CD4-positive, alpha-beta T cell (primary cell): Measurements from ENCODE around the gene FBL. TPM values are rescaled to one million over a fixed set of nuclear protein-coding genes. Genes with fewer than 3 reads are reported as not detected.

Experiments
- ATAC-seq: fragments of 200-7000 bp; cut with Tn5 transposase; one replicate; pipeline ENCODE4 v1.10.0; 2022; ENCODE audit warnings: mild to moderate bottlenecking; ENCODE audit not compliant: poor library complexity
- CTCF ChIA-PET: fragments of 350-600 bp; sonication (Branson Sonifier 250); formaldehyde crosslinking; loops from one replicate; lab custom pipeline; 2021; ENCODE audit warnings: antibody characterized with exemption, inconsistent platforms; lab: Charles Lee
- POLR2A ChIA-PET: fragments of 350-600 bp; sonication (Branson Sonifier 250); formaldehyde crosslinking; loops from one replicate; lab custom pipeline; 2021; ENCODE audit warnings: antibody characterized with exemption, inconsistent platforms; lab: Charles Lee
- DNase-seq, 14 experiments: peaks; one replicate each; pipeline ENCODE4 v3.0.0-alpha.2; 2013 to 2020; ENCODE audit warnings: mixed read lengths in 2 of 14
- H3K27ac ChIP-seq, 2 donors: one replicate each; pipeline versions ENCODE4 v1.5.1 to v1.7.0; 2013; ENCODE audit warnings: low read length in 2 of 2, low read depth in 1 of 2, mild to moderate bottlenecking in 1 of 2
- H3K27me3 ChIP-seq, 2 experiments: 1 replicate in 1 of 2; 2 replicates in 1 of 2; pipeline versions ENCODE4 v1.6.1 to v1.7.0; 2013; ENCODE audit warnings: low read length in 2 of 2, control low read depth in 1 of 2, mild to moderate bottlenecking in 1 of 2, moderate library complexity in 1 of 2; ENCODE audit not compliant: insufficient read depth in 2 of 2, control insufficient read depth in 1 of 2
- H3K36me3 ChIP-seq: one replicate; pipeline ENCODE4 v1.6.1; 2013; ENCODE audit warnings: low read length, control low read depth; ENCODE audit not compliant: insufficient read depth
- H3K4me1 ChIP-seq: one replicate; pipeline ENCODE4 v1.6.1; 2013; ENCODE audit warnings: low read length, control low read depth; ENCODE audit not compliant: insufficient read depth
- H3K4me3 ChIP-seq: one replicate; pipeline ENCODE4 v1.5.1; 2013; ENCODE audit warnings: mild to moderate bottlenecking, low read length, moderate library complexity
- H3K9me3 ChIP-seq, 2 experiments: 1 replicate in 1 of 2; 2 replicates in 1 of 2; pipeline versions ENCODE4 v1.6.1 to v1.7.0; 2013; ENCODE audit warnings: low read length in 2 of 2, mild to moderate bottlenecking in 2 of 2, control low read depth in 1 of 2, moderate library complexity in 1 of 2; ENCODE audit not compliant: control insufficient read depth in 1 of 2, insufficient read depth in 1 of 2
- H3K27ac Mint-ChIP-seq: one replicate; pipeline ENCODE4 v1.8.0; 2020; ENCODE audit warnings: mixed read lengths
- H3K27me3 Mint-ChIP-seq: one replicate; pipeline ENCODE4 v1.8.0; 2021; ENCODE audit warnings: mixed read lengths
- H3K36me3 Mint-ChIP-seq: one replicate; pipeline ENCODE4 v1.8.0; 2021; ENCODE audit warnings: low read depth, mixed read lengths
- H3K4me1 Mint-ChIP-seq: one replicate; pipeline ENCODE4 v1.8.0; 2021; ENCODE audit warnings: low read depth, mixed read lengths
- H3K4me3 Mint-ChIP-seq: one replicate; pipeline ENCODE4 v1.8.0; 2020; ENCODE audit warnings: mild to moderate bottlenecking, mixed read lengths
- H3K9me3 Mint-ChIP-seq: one replicate; pipeline ENCODE4 v1.8.0; 2020; ENCODE audit warnings: mixed read lengths
- CTCF ChIP-seq: fragments of 200-600 bp; IDR thresholded peaks from one replicate; pipeline ENCODE4 v1.8.0; 2022; ENCODE audit warnings: antibody characterized with exemption, mild to moderate bottlenecking
- intact Hi-C, 2 experiments: fragments of 100-400 bp; cut with DNase I in 1 of 2; cut with micrococcal nuclease in 1 of 2; formaldehyde crosslinking; loops; one replicate each; pipeline versions ENCODE4 v1.15.1 to v1.9.0; 2023 to 2025; cut with DNase I, micrococcal nuclease
- total RNA-seq, 174 experiments: library from RNA in 2 of 174; stranded (reverse) in 2 of 174; gene quantifications; one replicate each; pipeline ENCODE4 v1.2.3 and lab custom pipeline; 2021 to 2026

Gene FBL
- total RNA-seq, 2 experiments from 2014 or later, result 267 to 287 TPM

- no peak for TF ChIP-seq CTCF
- no peaks in the 10 kb centered on the region for H3K9me3 Mint-ChIP-seq
- ChIA-PET POLR2A (interaction anchor here (0.9 to 1.7 kb wide), 14 partner anchors 8 to 1431 kb away, joined by 3 to 44 read pairs (median 6); partner anchors contain the start of genes AKT2, FBL, GMFG and HNRNPUL1), CTCF (interaction anchor here (1.4 kb wide), 1 partner anchor 11 kb away, joined by 8 read pairs; no protein-coding TSS in a partner anchor)
- H3K4me3 Mint-ChIP-seq, result peak overlapping the region; percentile 75
- no peaks in the 10 kb centered on the region for H3K27me3 ChIP-seq
- peaks cover 20% of the 10 kb centered on the region for H3K4me1 Mint-ChIP-seq
- peaks cover 68% of the 10 kb centered on the region for H3K36me3 ChIP-seq
- peak overlapping the region; percentile 88 for H3K4me3 ChIP-seq
- H3K27ac Mint-ChIP-seq, result peak overlapping the region; percentile 68
- no peak for DNase-seq
- no peaks in the 10 kb centered on the region for H3K9me3 ChIP-seq
- peaks cover 34% of the 10 kb centered on the region for H3K4me1 ChIP-seq
- intact Hi-C loops, result loop anchor here (1.0 to 10.0 kb wide), 4 partner anchors 9 to 592 kb away; partner anchors contain the start of genes PSMC4 (in 1 of the 2), RPS16 (in 1 of the 2) and SERTAD1 (in 1 of the 2)
- no peak for ATAC-seq
- peak overlapping the region; percentile 96 to 99 for H3K27ac ChIP-seq
- no peaks in the 10 kb centered on the region for H3K27me3 Mint-ChIP-seq
- peaks cover 72% of the 10 kb centered on the region for H3K36me3 Mint-ChIP-seq
These were observed 13.1 kb downstream of the FBL start for GRCh38 chr19:39833160-39833463.

GRCh38 chr19:39832341-39833083 lies 13.7 kb downstream of the FBL start:
- intact Hi-C loops, result loop anchor here (1.0 to 10.0 kb wide), 4 partner anchors 8 to 592 kb away; partner anchors contain the start of genes PSMC4 (in 1 of the 2), RPS16 (in 1 of the 2) and SERTAD1 (in 1 of the 2)
- ATAC-seq (no peak), DNase-seq (peak in 2 of 14 experiments; percentile 62 to 68)
- no peak for TF ChIP-seq CTCF
- ChIA-PET CTCF (no interaction called here), POLR2A (interaction anchor here (1.2 to 1.5 kb wide), 4 partner anchors 10 to 1431 kb away, joined by 3 to 6 read pairs (median 4); partner anchors contain the start of genes GMFG and HNRNPUL1)
- Mint-ChIP-seq H3K4me3 (peak overlapping the region; percentile 75), H3K36me3 (peaks cover 72% of the 10 kb centered on the region), H3K27ac (peak overlapping the region; percentile 68), H3K4me1 (peaks cover 20% of the 10 kb centered on the region), H3K27me3 (no peaks in the 10 kb centered on the region), H3K9me3 (no peaks in the 10 kb centered on the region)
- Histone ChIP-seq H3K27me3 (no peaks in the 10 kb centered on the region), H3K36me3 (peaks cover 68% of the 10 kb centered on the region), H3K4me1 (peaks cover 40% of the 10 kb centered on the region), H3K4me3 (peak overlapping the region; percentile 88), H3K9me3 (no peaks in the 10 kb centered on the region), H3K27ac (peak overlapping the region; percentile 58 to 96)

GRCh38 chr19:39831679-39832078 lies 14.5 kb downstream of the FBL start:
- H3K4me3 Mint-ChIP-seq, result peak overlapping the region; percentile 75
- peaks cover 20% of the 10 kb centered on the region for H3K4me1 Mint-ChIP-seq
- peak overlapping the region in 1 of 2 donors; percentile 58 for H3K27ac ChIP-seq
- CTCF ChIA-PET, result no interaction called here
- peaks cover 66% of the 10 kb centered on the region for H3K36me3 ChIP-seq
- H3K4me1 ChIP-seq, result peaks cover 42% of the 10 kb centered on the region
- intact Hi-C loops, result loop anchor here in 1 of 2 experiments (5.0 to 10.0 kb wide), 3 partner anchors 141 to 593 kb away; partner anchors contain the start of genes PSMC4, RPS16 and SERTAD1
- no peaks in the 10 kb centered on the region for H3K27me3 ChIP-seq
- no peak overlapping the region for H3K27ac Mint-ChIP-seq
- ATAC-seq (no peak), DNase-seq (no peak)
- H3K36me3 Mint-ChIP-seq, result peaks cover 65% of the 10 kb centered on the region
- POLR2A ChIA-PET, result no interaction called here
- H3K9me3 Mint-ChIP-seq, result no peaks in the 10 kb centered on the region
- no peaks in the 10 kb centered on the region for H3K9me3 ChIP-seq
- H3K27me3 Mint-ChIP-seq, result no peaks in the 10 kb centered on the region
- no peak for TF ChIP-seq CTCF
- H3K4me3 ChIP-seq, result no peak overlapping the region
